GM12801 (cell line): Measurements from ENCODE around the gene RCSD1.

Experiments used
- TF ChIP-seq, protein P1 (sequence below): IDR thresholded peaks from one replicate; pipeline ENCODE4 v1.5.1; 2011; ENCODE audit warnings: control low read depth; ENCODE audit not compliant: insufficient read length; ENCODE audit errors: extremely low read depth

Gene RCSD1

DNA sequence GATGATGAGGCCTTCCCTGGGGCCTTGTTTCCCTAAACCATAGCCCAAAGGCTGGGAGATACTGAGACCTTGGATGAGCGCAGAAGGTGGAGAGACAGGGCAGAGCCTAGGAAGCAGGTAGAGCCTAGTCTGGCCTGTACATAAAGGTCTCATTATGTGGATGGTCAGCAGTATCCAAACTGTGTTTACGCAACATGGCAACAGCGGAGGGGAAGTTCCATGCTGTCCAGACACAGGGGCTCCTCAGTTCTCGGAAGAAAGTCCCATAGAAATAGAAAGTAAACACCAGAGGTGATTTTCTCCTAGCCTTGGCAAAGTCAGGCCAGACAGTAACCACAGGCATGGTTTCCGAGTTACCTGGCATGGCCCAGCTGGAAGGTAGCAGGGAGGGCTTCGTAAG, 49.7 kb downstream of the RCSD1 start:
- TF ChIP-seq, protein P1, sequence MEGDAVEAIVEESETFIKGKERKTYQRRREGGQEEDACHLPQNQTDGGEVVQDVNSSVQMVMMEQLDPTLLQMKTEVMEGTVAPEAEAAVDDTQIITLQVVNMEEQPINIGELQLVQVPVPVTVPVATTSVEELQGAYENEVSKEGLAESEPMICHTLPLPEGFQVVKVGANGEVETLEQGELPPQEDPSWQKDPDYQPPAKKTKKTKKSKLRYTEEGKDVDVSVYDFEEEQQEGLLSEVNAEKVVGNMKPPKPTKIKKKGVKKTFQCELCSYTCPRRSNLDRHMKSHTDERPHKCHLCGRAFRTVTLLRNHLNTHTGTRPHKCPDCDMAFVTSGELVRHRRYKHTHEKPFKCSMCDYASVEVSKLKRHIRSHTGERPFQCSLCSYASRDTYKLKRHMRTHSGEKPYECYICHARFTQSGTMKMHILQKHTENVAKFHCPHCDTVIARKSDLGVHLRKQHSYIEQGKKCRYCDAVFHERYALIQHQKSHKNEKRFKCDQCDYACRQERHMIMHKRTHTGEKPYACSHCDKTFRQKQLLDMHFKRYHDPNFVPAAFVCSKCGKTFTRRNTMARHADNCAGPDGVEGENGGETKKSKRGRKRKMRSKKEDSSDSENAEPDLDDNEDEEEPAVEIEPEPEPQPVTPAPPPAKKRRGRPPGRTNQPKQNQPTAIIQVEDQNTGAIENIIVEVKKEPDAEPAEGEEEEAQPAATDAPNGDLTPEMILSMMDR = no peak

- TF ChIP-seq, protein P1 = no peak
Observed at GRCh38 chr1:167681024-167681423, 51.0 kb downstream of the RCSD1 start.

DNA sequence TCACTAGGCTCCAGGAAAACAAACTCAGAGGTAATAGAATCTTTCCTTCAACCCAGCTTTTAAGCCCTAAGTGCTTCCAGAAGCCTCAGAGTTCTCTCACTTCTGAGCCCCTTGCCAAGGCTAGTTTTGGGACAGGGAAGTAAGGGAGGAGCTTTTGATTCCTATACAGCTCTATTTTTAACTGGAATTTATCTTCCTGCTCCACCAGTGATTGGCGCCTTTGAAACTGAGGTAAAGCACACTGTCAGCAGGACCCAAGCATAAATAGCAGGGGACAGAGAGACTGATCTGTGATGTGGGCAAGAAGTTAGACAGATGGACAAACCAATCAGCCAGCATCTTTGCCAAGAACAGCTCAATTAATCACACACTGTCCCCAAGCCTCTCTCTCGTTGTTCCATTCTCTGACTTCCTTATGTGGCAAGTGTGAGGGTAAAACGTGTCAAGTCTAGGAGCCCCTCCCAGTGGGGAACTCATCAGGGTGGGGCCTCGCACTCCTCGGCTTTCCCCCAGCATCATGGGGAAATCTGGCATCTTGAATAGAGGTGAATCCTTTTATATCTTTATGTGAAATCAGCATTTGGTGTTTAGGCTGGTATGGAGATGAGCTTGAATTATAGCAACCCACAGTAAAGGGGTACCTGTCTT, 51.5 kb downstream of the RCSD1 start:
- TF ChIP-seq, protein P1 = no peak

GRCh38 chr1:167683226-167683625, 53.2 kb downstream of the RCSD1 start:
- TF ChIP-seq, protein P1 = no peak

- TF ChIP-seq, protein P1 = no peak
Observed at GRCh38 chr1:167683641-167684502, 53.8 kb downstream of the RCSD1 start.

DNA sequence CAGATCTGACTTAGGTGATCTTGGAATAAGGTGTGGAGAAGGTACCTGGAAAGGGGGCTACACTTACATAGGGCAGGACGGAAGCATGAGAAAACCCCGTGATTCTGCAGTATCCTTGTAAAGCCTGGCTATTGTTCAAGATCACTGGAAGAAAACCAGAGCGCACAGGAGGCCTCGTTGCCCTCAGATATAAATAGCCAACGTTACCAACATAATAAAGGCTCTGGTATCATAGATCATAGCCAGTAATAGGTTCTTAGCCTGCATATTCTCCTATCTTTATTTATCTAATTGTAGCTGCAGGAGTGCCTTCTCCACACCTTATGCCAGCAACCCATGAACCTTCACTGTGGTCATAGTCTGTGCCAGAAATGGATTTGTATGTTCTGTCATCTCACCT, 55.8 kb downstream of the RCSD1 start:
- TF ChIP-seq, protein P1 = no peak

- TF ChIP-seq, protein P1 = peak; percentile 79
Observed at GRCh38 chr1:167687919-167688519, 58.0 kb downstream of the RCSD1 start.
